IMR-90 (cell line): Measurements from ENCODE around the gene AQP1. TPM values are rescaled to one million over a fixed set of nuclear protein-coding genes. Genes with fewer than 3 reads are reported as not detected.

Source experiments
- ATAC-seq: fragments of 200-7000 bp; cut with Tn5 transposase; 2 replicates; pipeline ENCODE4 v1.9.1; 2020; ENCODE audit warnings: low read depth, mild to moderate bottlenecking, moderate library complexity
- BruUV-seq: library from RNA; stranded (reverse); fragments of 400-500 nt; replicated peaks from 2 replicates; lab custom pipeline; 2021; lab: Mats Ljungman, UMichigan
- CTCF ChIA-PET: fragments of 300-600 bp; formaldehyde crosslinking; extraction: SDS; loops from one replicate; lab custom pipeline; 2021; ENCODE audit warnings: antibody characterized with exemption; lab: Yijun Ruan, JAX
- POLR2A ChIA-PET: fragments of 300-600 bp; sonication (Branson Sonifier 250); formaldehyde crosslinking; loops from one replicate; lab custom pipeline; 2022; ENCODE audit warnings: antibody characterized with exemption; ENCODE audit not compliant: unreplicated experiment; lab: Charles Lee
- DNase-seq: peaks from one replicate; pipeline ENCODE4 v3.0.0; 2013
- H2AFZ ChIP-seq: replicated peaks from 2 replicates; pipeline ENCODE3; 2013; ENCODE audit warnings: low read length, mild to moderate bottlenecking; ENCODE audit not compliant: poor library complexity
- H2AK5ac ChIP-seq: 2 replicates; pipeline ENCODE4 v1.6.1; 2013; ENCODE audit warnings: low read depth, low read length, inconsistent platforms
- H2AK9ac ChIP-seq: replicated peaks from 2 replicates; pipeline ENCODE3; 2013; ENCODE audit warnings: mild to moderate bottlenecking, low read depth, low read length, moderate library complexity; ENCODE audit not compliant: poor library complexity
- H2BK120ac ChIP-seq: 2 replicates; pipeline ENCODE4 v1.6.1; 2013; ENCODE audit warnings: low read depth, low read length, inconsistent platforms
- H2BK15ac ChIP-seq: 3 replicates; pipeline ENCODE4 v1.6.1; 2013; ENCODE audit warnings: low read depth, low read length, inconsistent platforms
- H2BK20ac ChIP-seq: 2 replicates; pipeline ENCODE4 v1.6.1; 2013; ENCODE audit warnings: low read depth, mild to moderate bottlenecking, inconsistent platforms, low read length, moderate library complexity
- H2BK5ac ChIP-seq: 2 replicates; pipeline ENCODE4 v1.6.1; 2013; ENCODE audit warnings: mild to moderate bottlenecking, low read depth, low read length, inconsistent platforms; ENCODE audit not compliant: poor library complexity, severe bottlenecking
- H3K14ac ChIP-seq: replicated peaks from 2 replicates; pipeline ENCODE4 v1.6.1; 2013; ENCODE audit warnings: low read depth, low read length, inconsistent platforms
- H3K18ac ChIP-seq: 2 replicates; pipeline ENCODE4 v1.6.1; 2013; ENCODE audit warnings: low read depth, low read length, control low read depth
- H3K23ac ChIP-seq: 2 replicates; pipeline ENCODE4 v1.6.1; 2013; ENCODE audit warnings: low read depth, low read length, inconsistent platforms
- H3K27ac ChIP-seq: 2 replicates; pipeline ENCODE4 v1.5.1; 2013; ENCODE audit warnings: mild to moderate bottlenecking, control low read depth, low read length; ENCODE audit not compliant: insufficient read depth
- H3K27me3 ChIP-seq: 2 replicates; pipeline ENCODE4 v1.6.1; 2013; ENCODE audit warnings: low read length; ENCODE audit not compliant: control insufficient read depth, insufficient read depth
- H3K36me3 ChIP-seq: 2 replicates; pipeline ENCODE4 v1.6.1; 2013; ENCODE audit warnings: low read length, mixed read lengths; ENCODE audit not compliant: control insufficient read depth, insufficient read depth
- H3K4ac ChIP-seq: 2 replicates; pipeline ENCODE4 v1.6.1; 2013; ENCODE audit warnings: low read depth, low read length, inconsistent platforms
- H3K4me1 ChIP-seq: 2 replicates; pipeline ENCODE4 v1.6.1; 2013; ENCODE audit warnings: low read length, mixed read lengths; ENCODE audit not compliant: control insufficient read depth, insufficient read depth
- H3K4me2 ChIP-seq: 2 replicates; pipeline ENCODE4 v1.6.1; 2013; ENCODE audit warnings: low read depth, mild to moderate bottlenecking, control low read depth, low read length, moderate library complexity
- H3K4me3 ChIP-seq: 2 replicates; pipeline ENCODE4 v1.5.1; 2013; ENCODE audit warnings: low read depth, mild to moderate bottlenecking, control low read depth, low read length, moderate library complexity; ENCODE audit not compliant: insufficient read depth
- H3K56ac ChIP-seq: 2 replicates; pipeline ENCODE4 v1.6.1; 2013; ENCODE audit warnings: low read length, inconsistent platforms; ENCODE audit not compliant: insufficient read depth; ENCODE audit errors: extremely low read depth
- H3K79me1 ChIP-seq, 2 experiments: 2 replicates each; pipeline ENCODE4 v1.6.1; 2013; ENCODE audit warnings: low read length in 2 of 2, inconsistent platforms in 1 of 2, low read depth in 1 of 2
- H3K9ac ChIP-seq: 2 replicates; pipeline ENCODE4 v1.6.1; 2013; ENCODE audit warnings: low read depth, low read length, control low read depth
- H3K9me1 ChIP-seq: 2 replicates; pipeline ENCODE4 v1.6.1; 2013; ENCODE audit warnings: low read length, inconsistent platforms; ENCODE audit not compliant: insufficient read depth
- H3K9me3 ChIP-seq: 2 replicates; pipeline ENCODE4 v1.6.1; 2013; ENCODE audit warnings: low read length; ENCODE audit not compliant: control insufficient read depth, insufficient read depth
- H4K20me1 ChIP-seq: 2 replicates; pipeline ENCODE4 v1.6.1; 2013; ENCODE audit warnings: low read length, inconsistent platforms; ENCODE audit not compliant: insufficient read depth
- H4K5ac ChIP-seq: 2 replicates; pipeline ENCODE4 v1.6.1; 2013; ENCODE audit warnings: mild to moderate bottlenecking, low read depth, low read length, control low read depth
- H4K8ac ChIP-seq, 2 experiments: 2 replicates each; pipeline ENCODE4 v1.6.1; 2013; ENCODE audit warnings: low read depth in 2 of 2, low read length in 2 of 2, control low read depth in 1 of 2, inconsistent platforms in 1 of 2
- H4K91ac ChIP-seq: 2 replicates; pipeline ENCODE4 v1.6.1; 2013; ENCODE audit warnings: low read depth, low read length, inconsistent platforms; ENCODE audit not compliant: insufficient read depth
- CEBPB ChIP-seq: IDR thresholded peaks from 2 replicates; pipeline ENCODE4 v1.6.1; 2012; ENCODE audit warnings: low read depth, low read length, improper control_type of control experiment
- CHD1 ChIP-seq: IDR thresholded peaks from 2 replicates; pipeline ENCODE4 v1.6.1; 2012; ENCODE audit warnings: low read depth, low read length, improper control_type of control experiment
- CTCF ChIP-seq: conservative IDR thresholded peaks from 2 replicates; pipeline ENCODE4 v1.5.1; 2012; ENCODE audit warnings: mild to moderate bottlenecking, low read depth, low read length, improper control_type of control experiment
- ELK1 ChIP-seq: fragments of 150-350 bp; IDR thresholded peaks from 2 replicates; pipeline ENCODE4 v1.6.1; 2016; ENCODE audit warnings: low read depth, mild to moderate bottlenecking, low read length, moderate library complexity, borderline replicate concordance
- FOS ChIP-seq: fragments of 150-350 bp; IDR thresholded peaks from 2 replicates; pipeline ENCODE4 v1.6.1; 2016; ENCODE audit warnings: low read depth, low read length
- MAFK ChIP-seq: IDR thresholded peaks from 2 replicates; pipeline ENCODE4 v1.6.1; 2012; ENCODE audit warnings: low read depth, low read length, improper control_type of control experiment
- MAZ ChIP-seq: IDR thresholded peaks from 2 replicates; pipeline ENCODE4 v1.6.1; 2012; ENCODE audit warnings: low read depth, mild to moderate bottlenecking, low read length, improper control_type of control experiment, moderate library complexity, borderline replicate concordance
- MXI1 ChIP-seq: IDR thresholded peaks from 2 replicates; pipeline ENCODE4 v1.6.1; 2012; ENCODE audit warnings: low read depth, mild to moderate bottlenecking, low read length, moderate library complexity, borderline replicate concordance
- NFE2L2 ChIP-seq: fragments of 150-350 bp; IDR thresholded peaks from 2 replicates; pipeline ENCODE4 v1.6.1; 2016; ENCODE audit warnings: low read depth, mild to moderate bottlenecking, low read length
- POLR2A ChIP-seq: IDR thresholded peaks from 2 replicates; pipeline ENCODE4 v1.6.1; 2012; ENCODE audit warnings: mild to moderate bottlenecking, low read depth, low read length
- RAD21 ChIP-seq: IDR thresholded peaks from 2 replicates; pipeline ENCODE4 v1.6.1; 2012; ENCODE audit warnings: low read length, improper control_type of control experiment
- RCOR1 ChIP-seq: IDR thresholded peaks from 2 replicates; pipeline ENCODE4 v1.6.1; 2012; ENCODE audit warnings: mild to moderate bottlenecking, low read length, improper control_type of control experiment; ENCODE audit not compliant: insufficient replicate concordance
- RFX5 ChIP-seq: IDR thresholded peaks from 2 replicates; pipeline ENCODE4 v1.8.0; 2012; ENCODE audit warnings: low read depth, mild to moderate bottlenecking, low read length, moderate library complexity
- SMC3 ChIP-seq: fragments of 150-350 bp; IDR thresholded peaks from 2 replicates; pipeline ENCODE4 v1.6.1; 2016; ENCODE audit warnings: low read depth, mild to moderate bottlenecking, antibody characterized with exemption, low read length, moderate library complexity
- USF2 ChIP-seq: fragments of 150-350 bp; IDR thresholded peaks from 2 replicates; pipeline ENCODE4 v1.6.1; 2017; ENCODE audit warnings: mild to moderate bottlenecking, antibody characterized with exemption, low read length, low read depth
- WGBS, 2 experiments: methylation state at CpG; one replicate each; pipeline versions ENCODE4 v1.1.5 to v1.1.7; 2013; ENCODE audit warnings: missing lambda C conversion rate in 2 of 2; ENCODE audit not compliant: insufficient read length in 1 of 2; ENCODE audit errors: extremely low coverage in 2 of 2; 5-methylcytosine and 5-hydroxymethylcytosine counted together
- dilution Hi-C: fragments of 300-500 bp; cut with HindIII; formaldehyde crosslinking; loops from one replicate; pipeline ENCODE4 v1.14.3; 2018; ENCODE audit warnings: low sequenced_read_pairs; ENCODE audit not compliant: unreplicated experiment
- in situ Hi-C: fragments of 300-500 bp; cut with MboI; formaldehyde crosslinking; loops from 3 replicates; pipeline ENCODE4 v1.14.3; 2019; ENCODE audit warnings: low sequenced_read_pairs, inconsistent platforms, mixed read lengths
- intact Hi-C: fragments of 100-400 bp; cut with micrococcal nuclease; formaldehyde crosslinking; loops from 2 replicates; pipeline ENCODE4 v1.10.0; 2022
- polyA plus RNA-seq, 3 experiments: library from polyadenylated mRNA; depleted of rRNA; stranded (reverse); fragments of >200 nt; gene quantifications; 2 replicates each; pipeline ENCODE4 v1.2.3, GENCODE V29; 2012; ENCODE audit warnings: low replicate concordance in 1 of 3
- total RNA-seq: library from RNA; depleted of rRNA; stranded (reverse); fragments of >200 nt; gene quantifications from 2 replicates; pipeline ENCODE4 v1.2.3, GENCODE V29; 2012

AQP1 gene
- total and polyA plus RNA-seq, 2 of the 4 experiments (the other 2 are of a cell fraction) = 0.18 to 0.39 TPM

GRCh38 chr7:30913821-30914515 is 2.3 kb downstream of the AQP1 start:
- H3K56ac ChIP-seq = no peak overlapping the region
- H4K91ac ChIP-seq = no peak overlapping the region
- H3K18ac ChIP-seq = no peak overlapping the region
- POLR2A ChIA-PET = no interaction called here
- H2BK20ac ChIP-seq = no peak overlapping the region
- H3K27me3 ChIP-seq = peaks cover 3% of the 10 kb centered on the region; the same call in 1 of the 2 replicates
- in situ Hi-C loops = no loop called here
- H4K20me1 ChIP-seq = no peaks in the 10 kb centered on the region
- intact Hi-C loops = no loop called here
- H3K9me1 ChIP-seq = peaks cover 4% of the 10 kb centered on the region; the same call in 1 of the 2 replicates
- H2AFZ ChIP-seq = no peak overlapping the region
- dilution Hi-C loops = no loop called here
- H4K8ac ChIP-seq = no peak overlapping the region
- 95% methylated on average over 4 of the region's 16 CpGs; no CpG with 5 or more reads in 1 of the 2 experiments for WGBS, 2 experiments
- no peak overlapping the region for H4K5ac ChIP-seq
- no peak overlapping the region for H2BK15ac ChIP-seq
- H2BK120ac ChIP-seq = no peak overlapping the region
- TF ChIP-seq CEBPB (no peak), USF2 (no peak), RAD21 (no peak), MXI1 (no peak), NFE2L2 (no peak), RFX5 (no peak), RCOR1 (no peak), POLR2A (no peak), SMC3 (no peak), CTCF (no peak), MAFK (no peak), CHD1 (no peak), MAZ (no peak), FOS (no peak), ELK1 (no peak)
- CTCF ChIA-PET = interaction anchor here (1.5 kb wide), 1 partner anchor 25 kb away, joined by 6 read pairs; no protein-coding TSS in a partner anchor
- no peaks in the 10 kb centered on the region for H3K36me3 ChIP-seq
- no peaks in the 10 kb centered on the region for H3K9me3 ChIP-seq
- no peak overlapping the region for H3K27ac ChIP-seq
- H2AK9ac ChIP-seq = no peak overlapping the region
- no peaks in the 10 kb centered on the region for H3K79me1 ChIP-seq
- peak overlapping the region; percentile 79; the same call in 1 of the 2 replicates for H2AK5ac ChIP-seq
- H3K9ac ChIP-seq = no peak overlapping the region
- H3K4me2 ChIP-seq = no peak overlapping the region
- 0 out of 2 replicates have a peak, but pooled peaks cover 2% of the 10 kb centered on the region for H3K4me1 ChIP-seq
- no TSS peak for BruUV-seq
- H3K4me3 ChIP-seq = no peak overlapping the region
- H3K23ac ChIP-seq = no peak overlapping the region
- H2BK5ac ChIP-seq = no peak overlapping the region
- H3K4ac ChIP-seq = 0 out of 2 replicates have a peak overlapping the region, but pooled peaks have one; percentile 1
- ATAC-seq (no peak), DNase-seq (no peak)
- H3K14ac ChIP-seq = no peak overlapping the region
